ENCODE results near the gene NCKAP5.

NCKAP5 gene

GRCh38 chr2:132969371-132969985 is 598.8 kb downstream of the NCKAP5 start:
- no peak for TF ChIP-seq SIN3A (IDR thresholded peaks at IDR 0.05; ENCODE audit: borderline replicate concordance, insufficient read depth, low read length)
- TF ChIP-seq FOXP2 (optimal IDR thresholded peaks at IDR 0.05; ENCODE audit: borderline replicate concordance, extremely low read depth, extremely low read length, insufficient read depth), result no peak
- no peak for TF ChIP-seq TAF1 (IDR thresholded peaks at IDR 0.05; ENCODE audit: borderline replicate concordance, insufficient read depth, low read length)
- TF ChIP-seq POLR2AphosphoS5 (IDR thresholded peaks at IDR 0.05; ENCODE audit: low read depth, low read length), result no peak
- TF ChIP-seq REST (IDR thresholded peaks at IDR 0.05; ENCODE audit: insufficient read depth in 1 of 2, low read depth in 2 of 2, low read length in 2 of 2), result no peak

- no peak for TF ChIP-seq FOXP2 (optimal IDR thresholded peaks at IDR 0.05; ENCODE audit: borderline replicate concordance, extremely low read depth, extremely low read length, insufficient read depth)
- TF ChIP-seq SIN3A (IDR thresholded peaks at IDR 0.05; ENCODE audit: borderline replicate concordance, insufficient read depth, low read length), result no peak
These were observed 602.8 kb downstream of the NCKAP5 start for GRCh38 chr2:132965460-132965859.

- no peak for TF ChIP-seq SIN3A (IDR thresholded peaks at IDR 0.05; ENCODE audit: borderline replicate concordance, insufficient read depth, low read length)
- no peak for TF ChIP-seq REST (IDR thresholded peaks at IDR 0.05; ENCODE audit: insufficient read depth in 1 of 2, low read depth in 2 of 2, low read length in 2 of 2)
- TF ChIP-seq FOXP2 (optimal IDR thresholded peaks at IDR 0.05; ENCODE audit: borderline replicate concordance, extremely low read depth, extremely low read length, insufficient read depth), result no peak
- TF ChIP-seq POLR2AphosphoS5 (IDR thresholded peaks at IDR 0.05; ENCODE audit: low read depth, low read length), result no peak
- no peak for TF ChIP-seq TAF1 (IDR thresholded peaks at IDR 0.05; ENCODE audit: borderline replicate concordance, insufficient read depth, low read length)
These were observed 605.1 kb downstream of the NCKAP5 start for GRCh38 chr2:132963161-132963560.

- TF ChIP-seq REST (IDR thresholded peaks at IDR 0.05; ENCODE audit: insufficient read depth in 1 of 2, low read depth in 2 of 2, low read length in 2 of 2), result no peak
- TF ChIP-seq SIN3A (IDR thresholded peaks at IDR 0.05; ENCODE audit: borderline replicate concordance, insufficient read depth, low read length), result no peak
- TF ChIP-seq POLR2AphosphoS5 (IDR thresholded peaks at IDR 0.05; ENCODE audit: low read depth, low read length), result no peak
- TF ChIP-seq TAF1 (IDR thresholded peaks at IDR 0.05; ENCODE audit: borderline replicate concordance, insufficient read depth, low read length), result no peak
- TF ChIP-seq FOXP2 (optimal IDR thresholded peaks at IDR 0.05; ENCODE audit: borderline replicate concordance, extremely low read depth, extremely low read length, insufficient read depth), result no peak
These were observed 609.4 kb downstream of the NCKAP5 start for GRCh38 chr2:132958887-132959286.

- no peak for TF ChIP-seq TAF1 (IDR thresholded peaks at IDR 0.05; ENCODE audit: borderline replicate concordance, insufficient read depth, low read length)
- TF ChIP-seq REST (IDR thresholded peaks at IDR 0.05; ENCODE audit: insufficient read depth in 1 of 2, low read depth in 2 of 2, low read length in 2 of 2), result no peak
These were observed 612.2 kb downstream of the NCKAP5 start for GRCh38 chr2:132955871-132956615.

Data from PFSK-1 (cell line).